ENCODE data around the gene DPH1.

Gene DPH1

GRCh38 chr17:2062571-2063183 is 32.7 kb downstream of the DPH1 start:
- DNase-seq, result no peak

- no peak for DNase-seq
Observed at GRCh38 chr17:2063261-2064146, 33.6 kb downstream of the DPH1 start.

GRCh38 chr17:2064147-2064489 is 34.2 kb downstream of the DPH1 start:
- DNase-seq, result no peak

GRCh38 chr17:2064520-2064971 is 34.6 kb downstream of the DPH1 start:
- no peak for DNase-seq

GRCh38 chr17:2064980-2065785 is 35.2 kb downstream of the DPH1 start:
- no peak for DNase-seq

GRCh38 chr17:2065949-2066400 is 36.0 kb downstream of the DPH1 start:
- no peak for DNase-seq

GRCh38 chr17:2067048-2067561 is 37.2 kb downstream of the DPH1 start:
- no peak for DNase-seq

GRCh38 chr17:2067608-2068024 is 37.7 kb downstream of the DPH1 start:
- no peak for DNase-seq

GRCh38 chr17:2068031-2068518 is 38.1 kb downstream of the DPH1 start:
- no peak for DNase-seq

- no peak for DNase-seq
Observed at GRCh38 chr17:2068519-2069051, 38.6 kb downstream of the DPH1 start.

- DNase-seq, result no peak
Observed at GRCh38 chr17:2070241-2071023, 40.5 kb downstream of the DPH1 start.

- DNase-seq, result no peak
Observed at GRCh38 chr17:2071024-2071385, 41.1 kb downstream of the DPH1 start.

GRCh38 chr17:2071455-2072281 is 41.7 kb downstream of the DPH1 start:
- DNase-seq, result no peak

GRCh38 chr17:2074919-2075318 is 45.0 kb downstream of the DPH1 start:
- no peak for DNase-seq

GRCh38 chr17:2075336-2076086 is 45.6 kb downstream of the DPH1 start:
- DNase-seq, result no peak

- no peak for DNase-seq
Observed at GRCh38 chr17:2076087-2076984, 46.4 kb downstream of the DPH1 start.

GRCh38 chr17:2077040-2077439 is 47.1 kb downstream of the DPH1 start:
- DNase-seq, result no peak

GRCh38 chr17:2081564-2081963 is 51.6 kb downstream of the DPH1 start:
- DNase-seq, result no peak
